ENCODE data around the gene THRB.

THRB gene

GRCh38 chr3:24261521-24261920, 233.1 kb downstream of the THRB start:
- Histone ChIP-seq H3K27ac (ENCODE audit: low read depth, low read length) (no peak overlapping the region), H3K36me3 (ENCODE audit: control insufficient read depth, insufficient read depth, low read length) (no peaks in the 10 kb centered on the region), H3K9me3 (ENCODE audit: control insufficient read depth, insufficient read depth, low read depth, low read length) (0 out of 2 replicates have a peak, but pooled peaks cover 3% of the 10 kb centered on the region), H3K9ac (ENCODE audit: low read length) (no peak overlapping the region), H3K27me3 (ENCODE audit: control insufficient read depth, insufficient read depth, low read length) (no peaks in the 10 kb centered on the region), H3K4me1 (ENCODE audit: control insufficient read depth, insufficient read depth, low read length) (no peaks in the 10 kb centered on the region), H3K4me3 (ENCODE audit: low read depth, low read length) (no peak overlapping the region)

- Histone ChIP-seq H3K4me3 (ENCODE audit: low read depth, low read length) (no peak overlapping the region), H3K36me3 (ENCODE audit: control insufficient read depth, insufficient read depth, low read length) (no peaks in the 10 kb centered on the region)
Observed at GRCh38 chr3:24259901-24260512, 234.6 kb downstream of the THRB start.

DNA sequence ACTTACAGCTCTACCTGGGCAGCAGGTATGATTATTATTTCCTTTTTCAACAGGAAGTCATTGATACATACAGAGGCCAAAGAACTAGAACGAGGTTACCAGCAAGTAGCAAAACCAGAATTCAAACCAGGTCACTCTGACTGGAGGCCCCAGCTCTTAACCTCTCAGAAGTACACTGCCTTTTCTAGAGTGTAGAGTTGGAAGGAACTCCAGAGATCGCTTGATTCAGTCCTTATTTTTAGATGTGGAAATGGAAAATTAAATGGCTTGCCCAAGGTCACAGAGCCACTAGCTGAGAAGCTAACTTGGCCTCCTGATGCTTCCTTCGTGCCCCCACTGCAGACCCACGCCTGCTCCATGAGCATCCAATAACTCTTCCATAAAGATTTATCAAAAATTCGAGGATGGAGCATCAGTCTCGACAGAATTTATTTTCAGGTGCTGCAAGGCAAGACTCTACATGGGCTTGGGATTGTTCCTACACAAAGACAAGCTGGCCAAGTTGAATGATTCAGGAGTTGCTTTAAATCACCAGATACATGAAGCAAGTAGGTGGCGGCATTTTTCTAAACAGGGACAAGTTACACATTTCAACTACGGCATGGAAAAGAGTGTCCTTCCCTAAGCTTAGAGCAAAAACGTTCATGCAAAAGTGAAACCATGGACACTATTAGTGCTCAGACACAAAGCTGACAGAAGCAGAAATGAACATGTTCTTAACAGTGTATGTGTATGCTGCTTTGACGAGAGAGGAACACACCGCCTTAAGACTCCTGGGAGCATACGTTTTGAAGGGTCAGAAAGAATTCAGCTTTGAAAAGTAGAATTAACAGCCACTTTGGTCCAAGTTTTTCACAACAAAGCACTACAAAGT, 235.7 kb downstream of the THRB start:
- Histone ChIP-seq H3K9ac (ENCODE audit: low read length) (no peak overlapping the region), H3K4me3 (ENCODE audit: low read depth, low read length) (no peak overlapping the region), H3K27ac (ENCODE audit: low read depth, low read length) (no peak overlapping the region), H3K36me3 (ENCODE audit: control insufficient read depth, insufficient read depth, low read length) (no peaks in the 10 kb centered on the region), H3K9me3 (ENCODE audit: control insufficient read depth, insufficient read depth, low read depth, low read length) (no peaks in the 10 kb centered on the region), H3K4me1 (ENCODE audit: control insufficient read depth, insufficient read depth, low read length) (no peaks in the 10 kb centered on the region), H3K27me3 (ENCODE audit: control insufficient read depth, insufficient read depth, low read length) (no peaks in the 10 kb centered on the region)

More at GRCh38 chr3:24259901-24260512, 234.6 kb downstream of the THRB start:
- Histone ChIP-seq H3K27me3 (ENCODE audit: control insufficient read depth, insufficient read depth, low read length) (no peaks in the 10 kb centered on the region), H3K4me1 (ENCODE audit: control insufficient read depth, insufficient read depth, low read length) (no peaks in the 10 kb centered on the region), H3K9me3 (ENCODE audit: control insufficient read depth, insufficient read depth, low read depth, low read length) (0 out of 2 replicates have a peak, but pooled peaks cover 2% of the 10 kb centered on the region), H3K9ac (ENCODE audit: low read length) (no peak overlapping the region), H3K27ac (ENCODE audit: low read depth, low read length) (no peak overlapping the region)

- H3K9ac ChIP-seq (ENCODE audit: low read length): no peak overlapping the region
- no peak overlapping the region for H3K27ac ChIP-seq (ENCODE audit: low read depth, low read length)
- no peaks in the 10 kb centered on the region for H3K36me3 ChIP-seq (ENCODE audit: control insufficient read depth, insufficient read depth, low read length)
- no peak overlapping the region for H3K4me3 ChIP-seq (ENCODE audit: low read depth, low read length)
- H3K4me1 ChIP-seq (ENCODE audit: control insufficient read depth, insufficient read depth, low read length): no peaks in the 10 kb centered on the region
- H3K9me3 ChIP-seq (ENCODE audit: control insufficient read depth, insufficient read depth, low read depth, low read length): no peaks in the 10 kb centered on the region
- no peaks in the 10 kb centered on the region for H3K27me3 ChIP-seq (ENCODE audit: control insufficient read depth, insufficient read depth, low read length)
Observed at GRCh38 chr3:24258260-24258659, 236.4 kb downstream of the THRB start.

DNA sequence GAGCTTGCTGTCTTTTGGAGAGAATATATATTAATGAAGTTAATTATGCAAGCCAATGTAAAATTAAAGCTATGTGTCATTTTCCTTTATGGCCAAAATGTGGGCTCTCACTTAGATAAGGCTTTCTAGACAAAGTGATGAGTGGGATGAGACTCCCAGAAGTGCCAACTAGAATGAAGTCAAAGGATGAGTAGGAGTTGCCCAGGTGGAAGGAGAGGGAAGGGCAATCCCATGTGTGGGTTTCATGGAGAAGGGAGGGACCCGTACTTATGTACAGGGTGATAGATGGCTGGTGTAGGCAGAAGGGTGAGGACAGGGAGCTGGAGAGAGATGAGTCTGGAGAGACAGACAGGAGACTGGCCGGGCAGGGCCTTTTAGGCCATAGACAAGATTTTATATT, 239.2 kb downstream of the THRB start:
- no peaks in the 10 kb centered on the region for H3K9me3 ChIP-seq (ENCODE audit: control insufficient read depth, insufficient read depth, low read depth, low read length)
- H3K27ac ChIP-seq (ENCODE audit: low read depth, low read length): no peak overlapping the region
- no peak overlapping the region for H3K4me3 ChIP-seq (ENCODE audit: low read depth, low read length)

DNA sequence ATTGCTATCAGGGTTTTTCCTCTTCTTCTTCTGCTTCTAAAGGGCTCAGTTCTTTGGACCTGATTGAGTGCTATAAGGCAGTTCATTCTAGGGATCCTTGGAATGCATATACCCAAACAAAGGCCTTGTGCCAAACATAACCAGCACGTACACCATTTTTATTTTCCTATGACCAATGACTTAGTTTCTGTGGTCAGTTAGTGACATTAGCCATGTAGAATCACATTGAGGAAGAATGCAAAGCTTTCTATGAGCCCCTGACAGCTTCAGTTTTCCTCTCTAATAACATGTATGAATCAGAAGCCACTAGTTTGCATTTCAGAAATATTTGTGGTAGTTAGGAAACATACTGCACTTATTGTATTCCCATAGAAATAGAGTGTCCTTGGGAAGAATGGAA, 240.0 kb downstream of the THRB start:
- Histone ChIP-seq H3K4me3 (ENCODE audit: low read depth, low read length) (no peak overlapping the region), H3K36me3 (ENCODE audit: control insufficient read depth, insufficient read depth, low read length) (no peaks in the 10 kb centered on the region), H3K4me1 (ENCODE audit: control insufficient read depth, insufficient read depth, low read length) (no peaks in the 10 kb centered on the region), H3K9ac (ENCODE audit: low read length) (no peak overlapping the region), H3K27me3 (ENCODE audit: control insufficient read depth, insufficient read depth, low read length) (no peaks in the 10 kb centered on the region), H3K27ac (ENCODE audit: low read depth, low read length) (no peak overlapping the region), H3K9me3 (ENCODE audit: control insufficient read depth, insufficient read depth, low read depth, low read length) (no peaks in the 10 kb centered on the region)

More for the DNA sequence above, 239.2 kb downstream of the THRB start:
- Histone ChIP-seq H3K4me1 (ENCODE audit: control insufficient read depth, insufficient read depth, low read length) (no peaks in the 10 kb centered on the region), H3K9ac (ENCODE audit: low read length) (no peak overlapping the region), H3K36me3 (ENCODE audit: control insufficient read depth, insufficient read depth, low read length) (no peaks in the 10 kb centered on the region), H3K27me3 (ENCODE audit: control insufficient read depth, insufficient read depth, low read length) (no peaks in the 10 kb centered on the region)

GRCh38 chr3:24253336-24253735, 241.3 kb downstream of the THRB start:
- H3K9me3 ChIP-seq (ENCODE audit: control insufficient read depth, insufficient read depth, low read depth, low read length): no peaks in the 10 kb centered on the region
- no peaks in the 10 kb centered on the region for H3K27me3 ChIP-seq (ENCODE audit: control insufficient read depth, insufficient read depth, low read length)
- H3K36me3 ChIP-seq (ENCODE audit: control insufficient read depth, insufficient read depth, low read length): no peaks in the 10 kb centered on the region
- no peak overlapping the region for H3K27ac ChIP-seq (ENCODE audit: low read depth, low read length)
- H3K9ac ChIP-seq (ENCODE audit: low read length): no peak overlapping the region
- no peaks in the 10 kb centered on the region for H3K4me1 ChIP-seq (ENCODE audit: control insufficient read depth, insufficient read depth, low read length)
- no peak overlapping the region for H3K4me3 ChIP-seq (ENCODE audit: low read depth, low read length)

DNA sequence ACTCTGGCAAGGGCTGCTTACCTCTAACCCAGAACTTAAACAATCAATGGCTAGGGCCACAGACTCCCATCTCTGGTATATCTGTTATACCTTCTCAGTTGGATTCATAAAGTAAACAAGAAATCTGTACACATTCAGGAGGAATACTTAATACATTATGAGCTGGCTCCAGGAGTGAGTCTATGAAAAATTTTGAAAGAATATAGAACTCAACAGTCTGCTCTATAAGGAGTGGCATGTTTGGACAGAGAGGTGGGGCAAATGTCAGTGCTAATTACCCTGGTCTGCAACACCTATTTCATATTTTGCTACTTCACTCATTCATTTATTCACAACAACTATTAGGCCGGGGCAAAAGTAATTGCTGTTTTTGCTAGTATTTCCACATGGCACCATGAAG, 245.1 kb downstream of the THRB start:
- H3K9me3 ChIP-seq (ENCODE audit: control insufficient read depth, insufficient read depth, low read depth, low read length): no peaks in the 10 kb centered on the region
- no peaks in the 10 kb centered on the region for H3K27me3 ChIP-seq (ENCODE audit: control insufficient read depth, insufficient read depth, low read length)

DNA sequence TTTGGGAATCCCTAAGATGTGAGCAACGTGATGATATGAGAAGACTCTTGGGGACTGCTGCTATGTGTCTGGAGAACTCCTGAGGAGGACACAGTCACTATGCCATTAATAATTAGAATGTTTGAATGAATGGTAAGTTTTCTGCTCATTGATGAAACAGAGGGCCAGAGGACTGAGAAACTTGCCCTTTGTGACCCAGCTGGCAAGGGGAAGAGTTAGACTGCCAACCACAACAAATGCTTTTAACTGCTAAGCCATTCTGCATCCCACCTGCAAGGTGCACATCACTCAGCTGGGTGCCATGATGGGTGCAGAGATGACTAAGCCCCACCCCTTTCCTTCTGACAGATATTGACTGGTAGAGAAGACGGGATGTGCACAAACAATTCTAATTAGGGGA, 249.6 kb downstream of the THRB start:
- Histone ChIP-seq H3K4me1 (ENCODE audit: control insufficient read depth, insufficient read depth, low read length) (peaks cover 11% of the 10 kb centered on the region), H3K27me3 (ENCODE audit: control insufficient read depth, insufficient read depth, low read length) (no peaks in the 10 kb centered on the region), H3K27ac (ENCODE audit: low read depth, low read length) (no peak overlapping the region), H3K9me3 (ENCODE audit: control insufficient read depth, insufficient read depth, low read depth, low read length) (no peaks in the 10 kb centered on the region), H3K9ac (ENCODE audit: low read length) (no peak overlapping the region), H3K4me3 (ENCODE audit: low read depth, low read length) (no peak overlapping the region), H3K36me3 (ENCODE audit: control insufficient read depth, insufficient read depth, low read length) (no peaks in the 10 kb centered on the region)

More for the DNA sequence above, 245.1 kb downstream of the THRB start:
- Histone ChIP-seq H3K27ac (ENCODE audit: low read depth, low read length) (no peak overlapping the region), H3K9ac (ENCODE audit: low read length) (no peak overlapping the region), H3K4me3 (ENCODE audit: low read depth, low read length) (no peak overlapping the region), H3K36me3 (ENCODE audit: control insufficient read depth, insufficient read depth, low read length) (no peaks in the 10 kb centered on the region), H3K4me1 (ENCODE audit: control insufficient read depth, insufficient read depth, low read length) (no peaks in the 10 kb centered on the region)

DNA sequence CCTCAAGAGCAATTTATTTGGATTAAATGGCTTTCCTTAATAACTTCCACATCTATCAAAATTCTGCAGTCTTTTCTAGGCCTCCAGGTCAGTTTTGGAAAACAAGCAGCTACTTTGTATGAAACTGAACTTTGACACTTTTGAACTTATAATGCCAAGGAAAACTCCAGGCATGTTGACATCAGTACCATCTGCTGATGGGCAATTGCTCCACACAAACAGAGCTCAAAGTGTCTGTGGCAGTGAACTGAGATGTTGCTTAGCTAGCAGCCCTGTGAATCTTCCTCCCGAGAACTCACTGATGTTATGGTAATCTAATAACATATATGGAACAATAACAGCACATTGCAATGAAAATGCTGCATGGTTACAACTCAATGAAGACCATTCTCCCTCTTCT, 250.2 kb downstream of the THRB start:
- Histone ChIP-seq H3K27me3 (ENCODE audit: control insufficient read depth, insufficient read depth, low read length) (no peaks in the 10 kb centered on the region), H3K27ac (ENCODE audit: low read depth, low read length) (no peak overlapping the region), H3K36me3 (ENCODE audit: control insufficient read depth, insufficient read depth, low read length) (no peaks in the 10 kb centered on the region), H3K9ac (ENCODE audit: low read length) (no peak overlapping the region), H3K9me3 (ENCODE audit: control insufficient read depth, insufficient read depth, low read depth, low read length) (no peaks in the 10 kb centered on the region), H3K4me1 (ENCODE audit: control insufficient read depth, insufficient read depth, low read length) (peaks cover 11% of the 10 kb centered on the region), H3K4me3 (ENCODE audit: low read depth, low read length) (no peak overlapping the region)

- no peaks in the 10 kb centered on the region for H3K36me3 ChIP-seq (ENCODE audit: control insufficient read depth, insufficient read depth, low read length)
- no peaks in the 10 kb centered on the region for H3K9me3 ChIP-seq (ENCODE audit: control insufficient read depth, insufficient read depth, low read depth, low read length)
- H3K9ac ChIP-seq (ENCODE audit: low read length): no peak overlapping the region
- H3K27ac ChIP-seq (ENCODE audit: low read depth, low read length): no peak overlapping the region
- peaks cover 11% of the 10 kb centered on the region for H3K4me1 ChIP-seq (ENCODE audit: control insufficient read depth, insufficient read depth, low read length)
- no peaks in the 10 kb centered on the region for H3K27me3 ChIP-seq (ENCODE audit: control insufficient read depth, insufficient read depth, low read length)
- H3K4me3 ChIP-seq (ENCODE audit: low read depth, low read length): no peak overlapping the region
Observed at GRCh38 chr3:24242012-24242698, 252.5 kb downstream of the THRB start.

Data from HUES6 (cell line).